MM.1S (cell line): ENCODE data around the gene MILR1.

ENCODE experiments used
- DNase-seq: peaks from one replicate; pipeline ENCODE4 v3.0.0-alpha.2; 2015
- H2AFZ ChIP-seq: fragments of 300-600 bp; sonication (generic); 2 replicates; pipeline ENCODE4 v1.6.0; 2016; ENCODE audit warnings: antibody characterized with exemption, low read length
- H3F3A ChIP-seq: fragments of 300-600 bp; sonication (generic); 2 replicates; pipeline ENCODE4 v1.6.1; 2016; ENCODE audit warnings: mild to moderate bottlenecking, antibody characterized with exemption, low read length, moderate library complexity, mixed read lengths; ENCODE audit not compliant: insufficient read depth
- H3K27ac ChIP-seq: fragments of 300-600 bp; sonication (generic); 2 replicates; pipeline ENCODE4 v1.5.1; 2016; ENCODE audit warnings: mild to moderate bottlenecking, low read length
- H3K27me3 ChIP-seq: fragments of 300-600 bp; sonication (generic); replicated peaks from 2 replicates; pipeline ENCODE4 v1.6.0; 2016; ENCODE audit warnings: low read length; ENCODE audit not compliant: insufficient read depth
- H3K36me3 ChIP-seq: fragments of 300-600 bp; sonication (generic); replicated peaks from 2 replicates; pipeline ENCODE4 v1.6.1; 2016; ENCODE audit warnings: mild to moderate bottlenecking, low read length, mixed read lengths; ENCODE audit not compliant: insufficient read depth
- H3K4me1 ChIP-seq: fragments of 300-600 bp; sonication (generic); 2 replicates; pipeline ENCODE4 v1.6.1; 2016; ENCODE audit warnings: low read length, mixed read lengths
- H3K4me2 ChIP-seq: fragments of 300-600 bp; sonication (generic); 2 replicates; pipeline ENCODE4 v1.6.0; 2016; ENCODE audit warnings: low read depth, low read length
- H3K4me3 ChIP-seq: fragments of 300-600 bp; sonication (generic); 2 replicates; pipeline ENCODE4 v1.5.1; 2016; ENCODE audit warnings: low read length, mixed read lengths
- H3K79me2 ChIP-seq: fragments of 300-600 bp; sonication (generic); 2 replicates; pipeline ENCODE4 v1.6.1; 2016; ENCODE audit warnings: mixed run types, low read length, mixed read lengths
- H3K9ac ChIP-seq: fragments of 300-600 bp; sonication (generic); 2 replicates; pipeline ENCODE4 v1.6.1; 2016; ENCODE audit warnings: low read length, mixed read lengths
- H3K9me2 ChIP-seq: fragments of 300-600 bp; sonication (generic); replicated peaks from 2 replicates; pipeline ENCODE4 v1.6.1; 2016; ENCODE audit warnings: mild to moderate bottlenecking, low read length, mixed read lengths; ENCODE audit not compliant: insufficient read depth
- H3K9me3 ChIP-seq: fragments of 300-600 bp; sonication (generic); replicated peaks from 2 replicates; pipeline ENCODE4 v1.6.1; 2016; ENCODE audit warnings: mild to moderate bottlenecking, low read length, mixed read lengths; ENCODE audit not compliant: insufficient read depth
- H4K20me1 ChIP-seq: fragments of 300-600 bp; sonication (generic); 2 replicates; pipeline ENCODE4 v1.6.1; 2016; ENCODE audit warnings: mild to moderate bottlenecking, low read length, moderate library complexity, mixed read lengths; ENCODE audit not compliant: insufficient read depth
- CTCF ChIP-seq: fragments of 300-600 bp; sonication (generic); IDR thresholded peaks from 2 replicates; pipeline ENCODE4 v1.5.1; 2016; ENCODE audit warnings: antibody characterized with exemption, low read length, mixed read lengths
- EZH2 ChIP-seq: fragments of 300-600 bp; sonication (generic); optimal IDR thresholded peaks from 2 replicates; pipeline ENCODE3; 2017; ENCODE audit warnings: low read depth, mild to moderate bottlenecking, antibody characterized with exemption, low read length, mixed read lengths
- EZH2phosphoT487 ChIP-seq: fragments of 300-600 bp; sonication (generic); IDR thresholded peaks from 2 replicates; pipeline ENCODE4 v1.6.1; 2018; ENCODE audit warnings: antibody characterized with exemption, low read length

MILR1 gene

GRCh38 chr17:64500862-64501765 lies 52.2 kb downstream of the MILR1 start:
- H2AFZ ChIP-seq, result no peak overlapping the region
- peaks cover 50% of the 10 kb centered on the region for H3K4me1 ChIP-seq
- H3K79me2 ChIP-seq, result peaks cover 72% of the 10 kb centered on the region
- no peak overlapping the region for H3K27ac ChIP-seq
- peaks cover 86% of the 10 kb centered on the region for H3F3A ChIP-seq
- H4K20me1 ChIP-seq, result peaks cover 48% of the 10 kb centered on the region
- H3K4me3 ChIP-seq, result no peak overlapping the region
- H3K4me2 ChIP-seq, result no peak overlapping the region
- TF ChIP-seq EZH2 (no peak), EZH2phosphoT487 (no peak), CTCF (no peak)
- no peak for DNase-seq
- H3K27me3 ChIP-seq, result no peaks in the 10 kb centered on the region
- H3K9ac ChIP-seq, result no peak overlapping the region
- H3K36me3 ChIP-seq, result peaks cover 45% of the 10 kb centered on the region
- no peaks in the 10 kb centered on the region for H3K9me3 ChIP-seq
- no peaks in the 10 kb centered on the region for H3K9me2 ChIP-seq

GRCh38 chr17:64502021-64502420 lies 53.1 kb downstream of the MILR1 start:
- H3K79me2 ChIP-seq, result peaks cover 68% of the 10 kb centered on the region
- no peaks in the 10 kb centered on the region for H3K9me3 ChIP-seq
- no peak overlapping the region for H3K27ac ChIP-seq
- H3K4me2 ChIP-seq, result no peak overlapping the region
- H3K4me3 ChIP-seq, result no peak overlapping the region
- no peak for DNase-seq
- peaks cover 48% of the 10 kb centered on the region for H4K20me1 ChIP-seq
- H3K27me3 ChIP-seq, result no peaks in the 10 kb centered on the region
- no peak overlapping the region for H2AFZ ChIP-seq
- H3K9me2 ChIP-seq, result no peaks in the 10 kb centered on the region
- peaks cover 80% of the 10 kb centered on the region for H3F3A ChIP-seq
- TF ChIP-seq CTCF (no peak), EZH2phosphoT487 (no peak), EZH2 (no peak)
- H3K36me3 ChIP-seq, result peaks cover 45% of the 10 kb centered on the region
- no peak overlapping the region for H3K9ac ChIP-seq
- H3K4me1 ChIP-seq, result peaks cover 50% of the 10 kb centered on the region

GRCh38 chr17:64502809-64503208 lies 53.9 kb downstream of the MILR1 start:
- DNase-seq, result no peak
- Histone ChIP-seq H3K36me3 (peaks cover 45% of the 10 kb centered on the region), H3K79me2 (peaks cover 76% of the 10 kb centered on the region), H3K27me3 (no peaks in the 10 kb centered on the region), H3K4me3 (no peak overlapping the region), H3K9ac (no peak overlapping the region), H3K4me2 (no peak overlapping the region), H3K27ac (no peak overlapping the region), H3K4me1 (peaks cover 47% of the 10 kb centered on the region), H4K20me1 (peaks cover 48% of the 10 kb centered on the region), H3K9me3 (no peaks in the 10 kb centered on the region), H2AFZ (no peak overlapping the region), H3K9me2 (no peaks in the 10 kb centered on the region), H3F3A (peaks cover 75% of the 10 kb centered on the region)
- TF ChIP-seq EZH2 (no peak), EZH2phosphoT487 (no peak), CTCF (no peak)
